ENCODE measurements around the gene COA8. TPM values are rescaled to one million over a fixed set of nuclear protein-coding genes. Genes with fewer than 3 reads are reported as not detected.

Gene COA8
- total RNA-seq, 4 donors from 2014 or later: 26.8 to 46.1 (median 37.6) TPM

GRCh38 chr14:103517174-103517566 is 45.6 kb upstream of the COA8 start:
- no peaks in the 10 kb centered on the region for H3K9me3 ChIP-seq
- peak overlapping the region; percentile 96 to 98 (median 97) for H3K27ac ChIP-seq (replicated peaks in 1 of 4)
- H3K4me3 ChIP-seq: no peak overlapping the region
- peaks cover 52 to 69% (median 67%) of the 10 kb centered on the region in 4 donors for H3K4me1 ChIP-seq
- peaks cover 3 to 20% (median 17%) of the 10 kb centered on the region in 4 donors for H3K36me3 ChIP-seq
- intact Hi-C loops (cut with DNase I): no loop called here
- TF ChIP-seq CTCF (IDR thresholded peaks at IDR 0.05) (no peak), EP300 (IDR thresholded peaks at IDR 0.05) (no peak), POLR2A (IDR thresholded peaks at IDR 0.05; ENCODE audit: low read depth) (no peak), POLR2AphosphoS5 (IDR thresholded peaks at IDR 0.05) (no peak)
- 85% methylated on average over 10 of the region's 10 CpGs for WGBS
- no peak for DNase-seq (ENCODE audit: extremely low spot score)
- peaks cover 0 to 8% (median 4%) of the 10 kb centered on the region in 4 donors for H3K27me3 ChIP-seq

GRCh38 chr14:103517721-103518421 is 44.9 kb upstream of the COA8 start:
- H3K27ac ChIP-seq (replicated peaks in 1 of 4): peak overlapping the region; percentile 96 to 98 (median 97)

GRCh38 chr14:103518422-103519042 is 44.2 kb upstream of the COA8 start:
- Histone ChIP-seq H3K4me1 (peaks cover 48 to 67% (median 65%) of the 10 kb centered on the region in 4 donors), H3K4me3 (no peak overlapping the region), H3K36me3 (peaks cover 3 to 19% (median 12%) of the 10 kb centered on the region in 4 donors), H3K27me3 (peaks cover 0 to 9% (median 4%) of the 10 kb centered on the region in 4 donors), H3K9me3 (no peaks in the 10 kb centered on the region), H3K27ac (replicated peaks in 1 of 4) (peak overlapping the region; percentile 96 to 98 (median 97))
- WGBS: 38% methylated on average over 7 of the region's 9 CpGs
- intact Hi-C loops (cut with DNase I): loop anchor here (1.0 kb wide), 1 partner anchor 28 kb away; no protein-coding TSS in a partner anchor
- TF ChIP-seq CTCF (IDR thresholded peaks at IDR 0.05) (peak; percentile 93 to 96 (median 95)), EP300 (IDR thresholded peaks at IDR 0.05) (no peak), POLR2A (IDR thresholded peaks at IDR 0.05; ENCODE audit: low read depth) (no peak), POLR2AphosphoS5 (IDR thresholded peaks at IDR 0.05) (peak; percentile 36 to 44)
- no peak for DNase-seq (ENCODE audit: extremely low spot score)

More at GRCh38 chr14:103517721-103518421, 44.9 kb upstream of the COA8 start:
- H3K9me3 ChIP-seq: no peaks in the 10 kb centered on the region
- TF ChIP-seq EP300 (IDR thresholded peaks at IDR 0.05) (no peak), CTCF (IDR thresholded peaks at IDR 0.05) (no peak), POLR2A (IDR thresholded peaks at IDR 0.05; ENCODE audit: low read depth) (no peak), POLR2AphosphoS5 (IDR thresholded peaks at IDR 0.05) (no peak)
- peaks cover 0 to 9% (median 4%) of the 10 kb centered on the region in 4 donors for H3K27me3 ChIP-seq
- peaks cover 49 to 67% (median 65%) of the 10 kb centered on the region in 4 donors for H3K4me1 ChIP-seq
- peaks cover 3 to 19% (median 14%) of the 10 kb centered on the region in 4 donors for H3K36me3 ChIP-seq
- H3K4me3 ChIP-seq: no peak overlapping the region
- 39% methylated on average over 13 of the region's 20 CpGs for WGBS
- no peak for DNase-seq (ENCODE audit: extremely low spot score)
- intact Hi-C loops (cut with DNase I): loop anchor here (1.0 kb wide), 1 partner anchor 28 kb away; no protein-coding TSS in a partner anchor

- H3K36me3 ChIP-seq: peaks cover 3 to 19% (median 12%) of the 10 kb centered on the region in 4 donors
- H3K27ac ChIP-seq (replicated peaks in 1 of 4): peak overlapping the region; percentile 96 to 98 (median 97)
- H3K4me1 ChIP-seq: peaks cover 47 to 67% (median 62%) of the 10 kb centered on the region in 4 donors
- intact Hi-C loops (cut with DNase I): no loop called here
- H3K4me3 ChIP-seq: peak overlapping the region in 2 of 4 donors; percentile 88 to 91
- peaks cover 0 to 9% (median 4%) of the 10 kb centered on the region in 4 donors for H3K27me3 ChIP-seq
- DNase-seq (ENCODE audit: extremely low spot score): no peak
- 55% methylated on average over 9 of the region's 13 CpGs for WGBS
- H3K9me3 ChIP-seq: no peaks in the 10 kb centered on the region
- TF ChIP-seq POLR2AphosphoS5 (IDR thresholded peaks at IDR 0.05): no peak
- TF ChIP-seq CTCF (IDR thresholded peaks at IDR 0.05): no peak
- TF ChIP-seq POLR2A (IDR thresholded peaks at IDR 0.05; ENCODE audit: low read depth): no peak
- no peak for TF ChIP-seq EP300 (IDR thresholded peaks at IDR 0.05)
Observed at GRCh38 chr14:103519043-103519836, 43.5 kb upstream of the COA8 start.
